ENCODE measurements around the gene MICA.

MICA gene

GRCh38 chr6:31403283-31404060, at the start of gene MICA:
TSS of gene MICA (plus strand) at chr6:31403595. CDS start at chr6:31403633, 38 bp downstream.
- peak within 1 kb of the TSS; percentile 81 for H3K9ac ChIP-seq (ENCODE audit: low read depth, low read length)
- H3K9me3 ChIP-seq (ENCODE audit: control insufficient read depth, insufficient read depth, low read length), result no peaks in the 10 kb centered on the region
- H3K4me1 ChIP-seq (ENCODE audit: insufficient read depth, low read length), result peaks cover 11% of the 10 kb centered on the region
- H3K36me3 ChIP-seq (ENCODE audit: insufficient read depth, low read length), result no peaks in the 10 kb centered on the region

- no peaks in the 10 kb centered on the region for H3K4me1 ChIP-seq (ENCODE audit: insufficient read depth, low read length)
- H3K36me3 ChIP-seq (ENCODE audit: insufficient read depth, low read length), result no peaks in the 10 kb centered on the region
- no peaks in the 10 kb centered on the region for H3K9me3 ChIP-seq (ENCODE audit: control insufficient read depth, insufficient read depth, low read length)
- H3K9ac ChIP-seq (ENCODE audit: low read depth, low read length), result no peak overlapping the region
These were observed 49.1 kb upstream of the MICA start for GRCh38 chr6:31354158-31354863.

- no peaks in the 10 kb centered on the region for H3K4me1 ChIP-seq (ENCODE audit: insufficient read depth, low read length)
- no peaks in the 10 kb centered on the region for H3K36me3 ChIP-seq (ENCODE audit: insufficient read depth, low read length)
- H3K9me3 ChIP-seq (ENCODE audit: control insufficient read depth, insufficient read depth, low read length), result no peaks in the 10 kb centered on the region
- no peak overlapping the region for H3K9ac ChIP-seq (ENCODE audit: low read depth, low read length)
These were observed 48.4 kb upstream of the MICA start for GRCh38 chr6:31354864-31355582.

DNA sequence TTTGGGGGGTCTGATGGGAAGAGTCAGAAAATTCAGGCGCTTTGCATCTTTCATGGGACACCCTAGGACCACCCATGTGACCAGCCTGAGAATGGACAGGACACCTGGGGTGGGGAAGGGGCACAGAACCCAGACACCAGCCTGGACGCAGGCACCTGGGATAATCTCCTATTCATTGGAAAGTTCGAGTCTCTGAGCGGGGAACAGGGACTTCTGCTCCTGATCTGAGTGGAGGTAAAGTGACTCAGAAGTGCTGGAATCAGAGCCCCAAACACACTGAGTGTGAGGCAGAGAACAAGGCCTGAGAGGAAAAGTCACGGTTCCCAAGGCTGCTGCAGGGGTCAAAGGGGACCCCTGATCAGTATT, 47.8 kb upstream of the MICA start:
- Histone ChIP-seq H3K36me3 (ENCODE audit: insufficient read depth, low read length) (no peaks in the 10 kb centered on the region), H3K9me3 (ENCODE audit: control insufficient read depth, insufficient read depth, low read length) (no peaks in the 10 kb centered on the region), H3K9ac (ENCODE audit: low read depth, low read length) (no peak overlapping the region), H3K4me1 (ENCODE audit: insufficient read depth, low read length) (no peaks in the 10 kb centered on the region)

DNA sequence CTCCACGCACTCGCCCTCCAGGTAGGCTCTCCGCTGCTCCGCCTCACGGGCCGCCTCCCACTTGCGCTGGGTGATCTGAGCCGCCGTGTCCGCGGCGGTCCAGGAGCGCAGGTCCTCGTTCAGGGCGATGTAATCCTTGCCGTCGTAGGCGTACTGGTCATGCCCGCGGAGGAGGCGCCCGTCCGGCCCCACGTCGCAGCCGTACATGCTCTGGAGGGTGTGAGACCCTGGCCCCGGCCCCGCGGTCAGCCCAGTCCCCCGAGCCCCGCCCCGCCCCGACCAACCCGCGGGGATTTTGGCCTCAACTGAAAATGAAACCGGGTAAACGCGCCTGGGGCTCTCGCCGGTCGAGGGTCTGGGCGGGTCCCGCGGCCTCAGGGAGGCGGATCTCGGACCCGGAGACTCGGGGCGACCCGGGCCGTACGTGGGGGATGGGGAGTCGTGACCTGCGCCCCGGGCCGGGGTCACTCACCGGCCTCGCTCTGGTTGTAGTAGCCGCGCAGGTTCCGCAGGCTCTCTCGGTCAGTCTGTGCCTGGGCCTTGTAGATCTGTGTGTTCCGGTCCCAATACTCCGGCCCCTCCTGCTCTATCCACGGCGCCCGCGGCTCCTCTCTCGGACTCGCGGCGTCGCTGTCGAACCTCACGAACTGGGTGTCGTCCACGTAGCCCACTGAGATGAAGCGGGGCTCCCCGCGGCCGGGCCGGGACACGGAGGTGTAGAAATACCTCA, 47.0 kb upstream of the MICA start:
- H3K9me3 ChIP-seq (ENCODE audit: control insufficient read depth, insufficient read depth, low read length), result no peaks in the 10 kb centered on the region
- peak overlapping the region; percentile 74 for H3K9ac ChIP-seq (ENCODE audit: low read depth, low read length)
- H3K36me3 ChIP-seq (ENCODE audit: insufficient read depth, low read length), result no peaks in the 10 kb centered on the region
- H3K4me1 ChIP-seq (ENCODE audit: insufficient read depth, low read length), result no peaks in the 10 kb centered on the region

- Histone ChIP-seq H3K4me1 (ENCODE audit: insufficient read depth, low read length) (no peaks in the 10 kb centered on the region), H3K9me3 (ENCODE audit: control insufficient read depth, insufficient read depth, low read length) (no peaks in the 10 kb centered on the region), H3K36me3 (ENCODE audit: insufficient read depth, low read length) (no peaks in the 10 kb centered on the region), H3K9ac (ENCODE audit: low read depth, low read length) (peak within 1 kb of the TSS; percentile 74)
These were observed 46.4 kb upstream of the MICA start, which contains the start of gene HLA-B for GRCh38 chr6:31356946-31357466. TSS of gene HLA-B (minus strand) at chr6:31357179. CDS start at chr6:31357158, 21 bp downstream.

- Histone ChIP-seq H3K9me3 (ENCODE audit: control insufficient read depth, insufficient read depth, low read length) (no peaks in the 10 kb centered on the region), H3K36me3 (ENCODE audit: insufficient read depth, low read length) (no peaks in the 10 kb centered on the region), H3K4me1 (ENCODE audit: insufficient read depth, low read length) (no peaks in the 10 kb centered on the region), H3K9ac (ENCODE audit: low read depth, low read length) (no peak overlapping the region; the same call in 1 of the 2 replicates)
These were observed 45.5 kb upstream of the MICA start for GRCh38 chr6:31357886-31358285.

- Histone ChIP-seq H3K4me1 (ENCODE audit: insufficient read depth, low read length) (no peaks in the 10 kb centered on the region), H3K9ac (ENCODE audit: low read depth, low read length) (no peak overlapping the region), H3K9me3 (ENCODE audit: control insufficient read depth, insufficient read depth, low read length) (no peaks in the 10 kb centered on the region), H3K36me3 (ENCODE audit: insufficient read depth, low read length) (no peaks in the 10 kb centered on the region)
These were observed 45.1 kb upstream of the MICA start for GRCh38 chr6:31358302-31358701.

DNA sequence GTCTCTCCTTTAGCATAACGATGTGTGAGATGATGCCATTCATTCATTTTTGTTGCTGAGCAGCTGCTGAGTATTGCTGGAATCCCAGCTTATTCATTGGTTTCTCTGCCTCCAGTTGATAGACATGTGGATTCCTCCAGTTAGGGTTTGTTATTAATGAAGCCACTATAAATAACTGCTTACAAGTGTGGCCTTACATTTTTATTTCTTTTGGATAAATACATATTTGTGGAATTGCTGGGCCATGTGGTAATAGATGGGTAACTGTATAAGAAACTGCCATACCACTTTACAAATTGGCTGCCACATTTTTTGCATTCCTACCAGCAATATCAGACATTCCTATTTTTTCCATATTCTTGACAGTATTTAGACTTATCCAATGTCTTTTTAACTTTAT, 43.8 kb upstream of the MICA start:
- no peaks in the 10 kb centered on the region for H3K36me3 ChIP-seq (ENCODE audit: insufficient read depth, low read length)
- H3K9me3 ChIP-seq (ENCODE audit: control insufficient read depth, insufficient read depth, low read length), result no peaks in the 10 kb centered on the region
- no peak overlapping the region for H3K9ac ChIP-seq (ENCODE audit: low read depth, low read length)
- no peaks in the 10 kb centered on the region for H3K4me1 ChIP-seq (ENCODE audit: insufficient read depth, low read length)

DNA sequence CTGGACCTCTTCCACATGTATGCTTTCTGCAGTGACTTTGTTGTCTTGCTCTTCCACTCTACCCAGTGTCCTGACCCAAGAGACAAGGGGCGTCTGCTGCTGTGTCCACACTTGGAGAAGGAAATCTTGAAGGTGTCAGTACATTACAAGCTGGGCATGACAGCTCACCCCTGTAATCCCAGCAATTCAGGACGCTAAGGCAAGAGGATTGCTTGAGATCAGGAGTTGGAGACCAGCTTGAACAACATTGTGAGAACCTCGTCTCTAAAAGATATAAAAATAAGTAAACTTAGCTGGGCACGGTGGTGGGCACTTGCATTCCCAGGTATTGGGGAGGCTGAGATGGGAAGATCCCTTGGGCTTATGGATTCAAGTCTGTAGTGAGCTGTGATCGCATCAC, 40.6 kb upstream of the MICA start:
- H3K36me3 ChIP-seq (ENCODE audit: insufficient read depth, low read length), result no peaks in the 10 kb centered on the region
- H3K9ac ChIP-seq (ENCODE audit: low read depth, low read length), result no peak overlapping the region
- no peaks in the 10 kb centered on the region for H3K9me3 ChIP-seq (ENCODE audit: control insufficient read depth, insufficient read depth, low read length)
- H3K4me1 ChIP-seq (ENCODE audit: insufficient read depth, low read length), result no peaks in the 10 kb centered on the region

DNA sequence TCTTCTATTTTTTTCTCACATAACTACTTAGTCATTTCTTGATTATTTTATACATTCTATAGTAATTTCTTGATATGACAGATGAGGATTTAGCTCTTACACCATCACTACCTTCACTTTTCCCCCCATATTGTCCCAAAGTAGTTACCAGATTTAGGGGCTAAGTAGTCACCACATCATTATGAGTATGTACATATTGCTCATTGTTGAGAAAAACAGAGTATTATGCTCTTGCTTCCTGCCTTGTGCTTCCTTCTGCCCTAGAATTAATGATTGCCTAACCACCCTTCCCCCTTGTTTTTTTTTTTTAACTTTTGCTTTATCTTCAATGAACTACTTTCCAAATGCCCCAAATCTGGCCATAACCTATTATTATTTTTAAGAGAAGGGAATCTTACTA, 39.6 kb upstream of the MICA start:
- Histone ChIP-seq H3K4me1 (ENCODE audit: insufficient read depth, low read length) (no peaks in the 10 kb centered on the region), H3K9me3 (ENCODE audit: control insufficient read depth, insufficient read depth, low read length) (no peaks in the 10 kb centered on the region), H3K9ac (ENCODE audit: low read depth, low read length) (no peak overlapping the region), H3K36me3 (ENCODE audit: insufficient read depth, low read length) (no peaks in the 10 kb centered on the region)

GRCh38 chr6:31365864-31366263, 37.5 kb upstream of the MICA start:
- Histone ChIP-seq H3K36me3 (ENCODE audit: insufficient read depth, low read length) (no peaks in the 10 kb centered on the region), H3K4me1 (ENCODE audit: insufficient read depth, low read length) (no peaks in the 10 kb centered on the region), H3K9me3 (ENCODE audit: control insufficient read depth, insufficient read depth, low read length) (no peaks in the 10 kb centered on the region), H3K9ac (ENCODE audit: low read depth, low read length) (no peak overlapping the region)

- no peaks in the 10 kb centered on the region for H3K4me1 ChIP-seq (ENCODE audit: insufficient read depth, low read length)
- no peaks in the 10 kb centered on the region for H3K9me3 ChIP-seq (ENCODE audit: control insufficient read depth, insufficient read depth, low read length)
- no peaks in the 10 kb centered on the region for H3K36me3 ChIP-seq (ENCODE audit: insufficient read depth, low read length)
- H3K9ac ChIP-seq (ENCODE audit: low read depth, low read length), result peak overlapping the region; percentile 14; the same call in 1 of the 2 replicates
These were observed 36.5 kb upstream of the MICA start for GRCh38 chr6:31366693-31367470.
